Keratinocyte (primary cell): Measurements from ENCODE around the gene PPOX.

Experiments
- EZH2 ChIP-seq: IDR thresholded peaks from one replicate; pipeline ENCODE4 v1.6.1; 2012; ENCODE audit warnings: inconsistent platforms, mild to moderate bottlenecking, low read length, moderate library complexity
- TF ChIP-seq, protein P1 (sequence below), 3 experiments: IDR thresholded peaks in 1 of 3; conservative IDR thresholded peaks in 1 of 3; optimal IDR thresholded peaks in 1 of 3; 2 replicates in 2 of 3; 3 replicates in 1 of 3; pipeline versions ENCODE3 to v1.5.1; 2011; ENCODE audit warnings: low read length in 3 of 3, mild to moderate bottlenecking in 3 of 3, moderate library complexity in 2 of 3, control low read depth in 1 of 3, inconsistent platforms in 1 of 3; ENCODE audit not compliant: insufficient read depth in 2 of 3; ENCODE audit errors: extremely low read depth in 1 of 3

DNA sequence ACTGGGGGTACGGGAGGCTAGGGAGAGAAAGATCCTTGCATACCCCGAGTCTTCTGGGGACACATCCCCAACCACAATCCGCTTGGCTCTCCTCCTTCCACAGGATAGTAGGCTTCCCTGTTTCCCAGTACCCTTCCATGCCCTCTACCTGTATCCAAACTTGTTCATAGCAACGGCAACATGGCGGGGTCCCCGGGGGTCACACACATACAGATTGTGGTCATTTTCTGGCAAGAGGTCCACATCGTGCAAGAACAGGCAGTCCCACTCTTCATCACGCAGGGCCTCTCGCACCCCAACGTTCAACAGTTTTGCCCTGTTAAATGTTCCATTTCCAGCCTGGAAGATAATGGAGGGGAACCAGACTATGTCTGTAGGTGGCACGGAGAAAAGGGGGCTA lies 7.5 kb downstream of the PPOX start:
- TF ChIP-seq, protein P1, sequence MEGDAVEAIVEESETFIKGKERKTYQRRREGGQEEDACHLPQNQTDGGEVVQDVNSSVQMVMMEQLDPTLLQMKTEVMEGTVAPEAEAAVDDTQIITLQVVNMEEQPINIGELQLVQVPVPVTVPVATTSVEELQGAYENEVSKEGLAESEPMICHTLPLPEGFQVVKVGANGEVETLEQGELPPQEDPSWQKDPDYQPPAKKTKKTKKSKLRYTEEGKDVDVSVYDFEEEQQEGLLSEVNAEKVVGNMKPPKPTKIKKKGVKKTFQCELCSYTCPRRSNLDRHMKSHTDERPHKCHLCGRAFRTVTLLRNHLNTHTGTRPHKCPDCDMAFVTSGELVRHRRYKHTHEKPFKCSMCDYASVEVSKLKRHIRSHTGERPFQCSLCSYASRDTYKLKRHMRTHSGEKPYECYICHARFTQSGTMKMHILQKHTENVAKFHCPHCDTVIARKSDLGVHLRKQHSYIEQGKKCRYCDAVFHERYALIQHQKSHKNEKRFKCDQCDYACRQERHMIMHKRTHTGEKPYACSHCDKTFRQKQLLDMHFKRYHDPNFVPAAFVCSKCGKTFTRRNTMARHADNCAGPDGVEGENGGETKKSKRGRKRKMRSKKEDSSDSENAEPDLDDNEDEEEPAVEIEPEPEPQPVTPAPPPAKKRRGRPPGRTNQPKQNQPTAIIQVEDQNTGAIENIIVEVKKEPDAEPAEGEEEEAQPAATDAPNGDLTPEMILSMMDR (optimal IDR thresholded peaks at IDR 0.05 in 1 of 3, IDR thresholded peaks at IDR 0.05 in 1 of 3, conservative IDR thresholded peaks at IDR 0.05 in 1 of 3; ENCODE audit: extremely low read depth in 1 of 3, insufficient read depth in 2 of 3, low read length in 3 of 3) = no peak
- no peak for TF ChIP-seq EZH2
